ENCODE results near the gene TTC23. TPM values are rescaled to one million over a fixed set of nuclear protein-coding genes. Genes with fewer than 3 reads are reported as not detected.
A peak's percentile ranks its signal among the peaks of the same experiment; 100 is the strongest.

The TTC23 gene
- total RNA-seq, 1 donor from 2014 or later = 23.1 TPM

DNA sequence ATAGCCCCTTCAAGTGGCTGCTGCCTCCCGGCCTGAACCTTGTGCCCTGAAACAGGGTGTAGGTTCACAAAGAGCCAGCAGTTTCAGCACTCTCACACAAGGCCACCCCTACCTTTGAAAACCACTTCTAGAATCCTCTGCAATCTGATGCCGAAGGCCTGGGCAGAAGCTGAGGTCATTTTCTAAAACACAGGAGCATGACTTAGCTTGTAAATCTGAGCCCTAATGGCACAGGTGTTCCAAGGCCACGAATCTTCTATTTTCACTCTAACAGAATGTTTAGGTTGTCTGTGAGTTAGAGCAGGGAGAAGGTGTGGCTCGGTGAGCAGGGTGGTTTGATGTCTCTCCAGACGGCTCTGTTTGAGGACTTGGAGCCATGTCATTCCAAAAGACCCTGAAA lies 82.2 kb downstream of the TTC23 start:
- H3K4me3 Mint-ChIP-seq (ENCODE audit: unreplicated experiment) = no peak overlapping the region
- peaks cover 21% of the 10 kb centered on the region for H3K36me3 Mint-ChIP-seq (ENCODE audit: unreplicated experiment)
- H3K27me3 Mint-ChIP-seq (ENCODE audit: unreplicated experiment) = no peaks in the 10 kb centered on the region
- no peak overlapping the region for H3K27ac Mint-ChIP-seq (ENCODE audit: unreplicated experiment)
- H3K9me3 Mint-ChIP-seq (ENCODE audit: unreplicated experiment) = no peaks in the 10 kb centered on the region
- peaks cover 2% of the 10 kb centered on the region for H3K4me1 Mint-ChIP-seq (ENCODE audit: unreplicated experiment)
- DNase-seq (ENCODE audit: extremely low spot score, unreplicated experiment) = peak; percentile 51
- no peak for TF ChIP-seq CTCF (IDR thresholded peaks at IDR 0.05)

- no peaks in the 10 kb centered on the region for H3K27me3 Mint-ChIP-seq (ENCODE audit: unreplicated experiment)
- no peak overlapping the region for H3K27ac Mint-ChIP-seq (ENCODE audit: unreplicated experiment)
- H3K4me1 Mint-ChIP-seq (ENCODE audit: unreplicated experiment) = peaks cover 2% of the 10 kb centered on the region
- no peak for TF ChIP-seq CTCF (IDR thresholded peaks at IDR 0.05)
- peaks cover 25% of the 10 kb centered on the region for H3K36me3 Mint-ChIP-seq (ENCODE audit: unreplicated experiment)
- peak; percentile 67 for DNase-seq (ENCODE audit: extremely low spot score, unreplicated experiment)
- H3K9me3 Mint-ChIP-seq (ENCODE audit: unreplicated experiment) = no peaks in the 10 kb centered on the region
- no peak overlapping the region for H3K4me3 Mint-ChIP-seq (ENCODE audit: unreplicated experiment)
Observed at GRCh38 chr15:99165956-99166689, 83.3 kb downstream of the TTC23 start.

GRCh38 chr15:99165020-99165790 lies 84.2 kb downstream of the TTC23 start:
- no peaks in the 10 kb centered on the region for H3K27me3 Mint-ChIP-seq (ENCODE audit: unreplicated experiment)
- no peak overlapping the region for H3K4me3 Mint-ChIP-seq (ENCODE audit: unreplicated experiment)
- no peak for TF ChIP-seq CTCF (IDR thresholded peaks at IDR 0.05)
- peaks cover 23% of the 10 kb centered on the region for H3K36me3 Mint-ChIP-seq (ENCODE audit: unreplicated experiment)
- no peak overlapping the region for H3K27ac Mint-ChIP-seq (ENCODE audit: unreplicated experiment)
- peaks cover 2% of the 10 kb centered on the region for H3K4me1 Mint-ChIP-seq (ENCODE audit: unreplicated experiment)
- peak; percentile 79 for DNase-seq (ENCODE audit: extremely low spot score, unreplicated experiment)
- H3K9me3 Mint-ChIP-seq (ENCODE audit: unreplicated experiment) = no peaks in the 10 kb centered on the region

GRCh38 chr15:99164119-99164518 lies 85.3 kb downstream of the TTC23 start:
- no peak overlapping the region for H3K4me3 Mint-ChIP-seq (ENCODE audit: unreplicated experiment)
- no peaks in the 10 kb centered on the region for H3K9me3 Mint-ChIP-seq (ENCODE audit: unreplicated experiment)
- no peak for TF ChIP-seq CTCF (IDR thresholded peaks at IDR 0.05)
- peaks cover 29% of the 10 kb centered on the region for H3K36me3 Mint-ChIP-seq (ENCODE audit: unreplicated experiment)
- no peak for DNase-seq (ENCODE audit: extremely low spot score, unreplicated experiment)
- H3K27ac Mint-ChIP-seq (ENCODE audit: unreplicated experiment) = no peak overlapping the region
- H3K4me1 Mint-ChIP-seq (ENCODE audit: unreplicated experiment) = no peaks in the 10 kb centered on the region
- H3K27me3 Mint-ChIP-seq (ENCODE audit: unreplicated experiment) = no peaks in the 10 kb centered on the region
